Peyer's patch (tissue), 4 donors: ENCODE measurements around the gene TADA2A. TPM values are rescaled to one million over a fixed set of nuclear protein-coding genes. Genes with fewer than 3 reads are reported as not detected.

Source experiments
- DNase-seq, 3 donors: peaks; one replicate each; pipeline ENCODE4 v3.0.0-alpha.2; 2017 to 2019
- H3K27ac ChIP-seq, 4 donors: fragments of 200-600 bp; sonication (generic); one replicate each; pipeline ENCODE4 v1.5.1; 2016 to 2019
- H3K27me3 ChIP-seq, 2 donors: fragments of 200-600 bp; sonication (generic); one replicate each; pipeline ENCODE4 v1.5.1; 2019
- H3K36me3 ChIP-seq, 3 donors: fragments of 200-600 bp; sonication (generic); one replicate each; pipeline ENCODE4 v1.5.1; 2016 to 2019
- H3K4me1 ChIP-seq, 4 donors: fragments of 200-600 bp; sonication (generic); one replicate each; pipeline ENCODE4 v1.5.1; 2016 to 2019
- H3K4me3 ChIP-seq, 4 donors: fragments of 200-600 bp; sonication (generic); 1 replicate in 3 of 4; 2 replicates in 1 of 4; pipeline ENCODE4 v1.5.1; 2016 to 2019; ENCODE audit warnings: mild to moderate bottlenecking in 1 of 4
- H3K9me3 ChIP-seq, 4 donors: fragments of 200-600 bp; sonication (generic); one replicate each; pipeline ENCODE4 v1.5.1; 2016 to 2019; ENCODE audit warnings: mild to moderate bottlenecking in 1 of 4
- POLR2A ChIP-seq, 2 donors: fragments of 450-650 bp; IDR thresholded peaks; one replicate each; pipeline ENCODE4 v1.5.1; 2017; ENCODE audit warnings: antibody characterized with exemption in 2 of 2, mild to moderate bottlenecking in 2 of 2, moderate library complexity in 2 of 2
- total RNA-seq, 4 donors: library from RNA; depleted of rRNA; stranded (reverse); fragments of >200 nt; gene quantifications; one replicate each; pipeline ENCODE4 v1.1.0, GENCODE V29; 2016
- TF ChIP-seq, protein P1 (sequence below), 6 experiments: fragments of 450-650 bp in 4 of 6; fragments of 200-600 bp in 2 of 6; sonication (generic) in 1 of 6; IDR thresholded peaks; one replicate each; pipeline ENCODE4 v1.5.1; 2017 to 2019; ENCODE audit warnings: antibody characterized with exemption in 6 of 6, mild to moderate bottlenecking in 3 of 6, moderate library complexity in 1 of 6

TADA2A gene
- total RNA-seq, 4 donors from 2014 or later, result 25.7 to 80.9 (median 43.2) TPM

DNA sequence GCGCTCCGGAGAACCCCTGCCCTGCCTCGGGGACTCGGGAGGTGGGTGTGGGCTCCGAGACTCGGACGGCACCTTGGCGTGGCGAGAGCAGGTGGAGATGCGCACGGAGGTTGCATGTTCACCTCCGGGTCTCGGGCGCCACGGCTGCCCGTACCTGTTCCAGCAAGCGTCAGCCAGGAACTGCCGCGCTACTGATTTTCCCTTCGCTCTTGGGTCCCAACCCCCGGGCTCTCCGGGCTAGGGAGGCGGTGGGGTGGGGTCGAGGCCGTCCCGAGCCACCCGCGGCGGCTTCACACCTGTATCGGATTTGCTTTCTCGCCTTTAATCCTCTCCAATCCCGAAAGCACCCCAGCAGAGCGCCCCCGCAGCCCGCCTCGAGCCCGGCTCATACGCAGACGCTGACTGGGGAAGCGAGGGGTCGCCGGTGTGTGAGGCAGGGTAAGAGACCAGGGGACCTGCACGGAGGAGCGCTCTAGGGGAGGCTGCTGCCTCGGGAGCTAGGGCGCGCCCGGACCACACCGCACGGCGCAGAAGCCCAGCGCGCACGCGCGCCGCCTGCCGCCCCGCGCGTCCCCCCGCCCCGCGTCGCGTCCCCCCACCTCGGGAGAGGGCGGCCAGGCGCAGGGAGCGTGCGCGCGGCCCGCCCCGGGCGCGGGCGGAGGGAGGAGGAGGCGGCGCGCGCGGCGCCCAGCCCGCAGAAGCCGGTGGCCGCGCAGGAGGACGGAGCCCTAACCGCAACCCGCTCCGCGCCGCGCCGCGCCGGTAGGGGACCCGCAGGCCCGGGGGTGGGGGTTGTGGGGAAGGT, 82.7 kb downstream of the TADA2A start, which contains the start of gene DUSP14:
TSS of gene DUSP14 (plus strand) at position 695 of the 805 bp plus-strand sequence. CDS start 22,382 bp downstream, outside the sequence.
- Histone ChIP-seq H3K4me1 (peaks cover 0 to 19% (median 0%) of the 10 kb centered on the region in 4 donors), H3K4me3 (peak within 1 kb of the TSS; percentile 68 to 93 (median 70)), H3K36me3 (no peaks in the 10 kb centered on the region), H3K27ac (peak within 1 kb of the TSS; percentile 81 to 90 (median 84)), H3K27me3 (no peaks in the 10 kb centered on the region), H3K9me3 (no peaks in the 10 kb centered on the region)
- peak; percentile 68 to 88 (median 85) for DNase-seq
- TF ChIP-seq POLR2A (IDR thresholded peaks at IDR 0.05), result peak in 1 of 2 donors; percentile 13
- TF ChIP-seq, protein P1, sequence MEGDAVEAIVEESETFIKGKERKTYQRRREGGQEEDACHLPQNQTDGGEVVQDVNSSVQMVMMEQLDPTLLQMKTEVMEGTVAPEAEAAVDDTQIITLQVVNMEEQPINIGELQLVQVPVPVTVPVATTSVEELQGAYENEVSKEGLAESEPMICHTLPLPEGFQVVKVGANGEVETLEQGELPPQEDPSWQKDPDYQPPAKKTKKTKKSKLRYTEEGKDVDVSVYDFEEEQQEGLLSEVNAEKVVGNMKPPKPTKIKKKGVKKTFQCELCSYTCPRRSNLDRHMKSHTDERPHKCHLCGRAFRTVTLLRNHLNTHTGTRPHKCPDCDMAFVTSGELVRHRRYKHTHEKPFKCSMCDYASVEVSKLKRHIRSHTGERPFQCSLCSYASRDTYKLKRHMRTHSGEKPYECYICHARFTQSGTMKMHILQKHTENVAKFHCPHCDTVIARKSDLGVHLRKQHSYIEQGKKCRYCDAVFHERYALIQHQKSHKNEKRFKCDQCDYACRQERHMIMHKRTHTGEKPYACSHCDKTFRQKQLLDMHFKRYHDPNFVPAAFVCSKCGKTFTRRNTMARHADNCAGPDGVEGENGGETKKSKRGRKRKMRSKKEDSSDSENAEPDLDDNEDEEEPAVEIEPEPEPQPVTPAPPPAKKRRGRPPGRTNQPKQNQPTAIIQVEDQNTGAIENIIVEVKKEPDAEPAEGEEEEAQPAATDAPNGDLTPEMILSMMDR (IDR thresholded peaks at IDR 0.05), result no peak

DNA sequence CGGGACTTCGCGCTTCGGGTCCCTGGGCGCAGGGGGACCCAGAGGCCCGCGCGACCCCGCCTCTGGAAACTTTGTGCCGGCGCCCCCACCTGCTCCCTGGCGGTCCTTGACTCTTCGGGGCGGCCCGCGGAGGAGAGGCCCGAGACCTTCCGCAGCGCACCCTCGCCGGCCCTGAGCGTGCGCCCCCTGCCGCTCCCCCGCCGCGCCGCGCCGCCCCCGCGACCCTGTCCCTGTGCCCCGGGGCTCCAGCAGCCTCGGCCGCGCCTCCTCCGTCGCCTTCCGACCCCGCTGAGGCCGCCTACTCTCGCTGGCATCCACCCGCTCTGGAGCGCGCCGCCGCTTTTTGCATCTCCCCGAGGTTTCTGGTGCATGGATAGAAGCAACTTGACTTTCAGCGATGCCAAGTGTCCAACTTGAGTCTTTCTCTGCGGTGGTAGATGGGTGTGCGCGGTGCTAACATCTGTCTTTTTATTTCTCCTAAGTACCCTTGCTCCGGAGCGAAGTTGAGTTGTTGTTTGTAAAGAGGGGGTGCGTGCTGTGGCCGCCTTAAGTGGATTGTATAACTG, 83.4 kb downstream of the TADA2A start:
- H3K9me3 ChIP-seq, result no peaks in the 10 kb centered on the region
- peak overlapping the region; percentile 69 to 90 (median 84) for H3K27ac ChIP-seq
- TF ChIP-seq, protein P1 (IDR thresholded peaks at IDR 0.05), result peak in 4 of 6 experiments; percentile 22 to 32 (median 28)
- no peak for TF ChIP-seq POLR2A (IDR thresholded peaks at IDR 0.05)
- no peaks in the 10 kb centered on the region for H3K36me3 ChIP-seq
- peaks cover 0 to 19% (median 0%) of the 10 kb centered on the region in 4 donors for H3K4me1 ChIP-seq
- H3K27me3 ChIP-seq, result no peaks in the 10 kb centered on the region
- peak; percentile 57 to 85 (median 69) for DNase-seq
- H3K4me3 ChIP-seq, result peak overlapping the region; percentile 68 to 93 (median 70)

DNA sequence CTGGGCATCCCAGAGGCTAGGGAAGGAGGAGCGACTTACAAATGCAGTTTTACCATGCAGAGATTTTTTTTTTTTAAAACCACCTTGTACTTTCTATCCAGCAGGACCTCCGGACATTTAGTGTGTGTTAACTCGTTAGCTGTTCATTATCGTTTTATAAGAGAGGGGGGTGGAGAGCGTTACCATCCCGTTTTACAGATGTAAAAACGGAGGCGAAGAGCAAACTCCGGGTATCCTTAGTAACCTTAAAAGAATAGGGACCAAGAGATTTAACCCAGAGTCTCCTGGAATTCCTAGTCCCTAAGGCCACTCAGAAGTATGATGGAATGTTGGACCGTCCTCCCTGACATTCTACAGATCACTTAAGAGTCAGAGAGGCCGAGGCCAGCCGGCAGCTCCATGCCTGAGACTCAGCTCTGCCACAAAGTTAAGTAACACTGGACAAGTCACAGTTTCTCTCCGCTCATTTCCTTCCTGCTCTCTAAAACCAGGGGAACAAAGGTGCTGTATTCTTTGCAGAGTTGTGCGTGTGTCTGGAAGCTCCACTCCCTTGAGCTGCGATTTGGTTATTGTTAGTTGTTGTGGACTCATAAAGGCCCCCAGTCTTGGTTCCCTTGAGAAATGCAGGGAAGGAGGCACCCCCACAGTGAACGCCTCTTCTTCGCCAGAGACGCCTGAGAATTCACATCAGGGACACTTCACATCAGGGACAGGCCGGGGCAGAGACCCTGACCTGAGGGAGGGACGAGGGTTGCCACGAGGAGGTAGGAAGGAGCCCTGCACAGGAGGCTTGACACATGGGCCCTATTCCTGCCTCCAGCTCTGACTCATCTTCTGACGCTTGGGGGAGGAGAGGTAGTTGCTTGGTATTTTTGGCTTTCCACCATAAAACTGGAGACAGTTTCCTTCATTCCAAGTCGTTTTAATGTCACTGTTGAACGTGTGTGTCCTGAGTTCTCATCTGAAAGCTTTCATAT, 84.2 kb downstream of the TADA2A start:
- TF ChIP-seq, protein P1 (IDR thresholded peaks at IDR 0.05), result no peak
- TF ChIP-seq POLR2A (IDR thresholded peaks at IDR 0.05), result no peak

DNA sequence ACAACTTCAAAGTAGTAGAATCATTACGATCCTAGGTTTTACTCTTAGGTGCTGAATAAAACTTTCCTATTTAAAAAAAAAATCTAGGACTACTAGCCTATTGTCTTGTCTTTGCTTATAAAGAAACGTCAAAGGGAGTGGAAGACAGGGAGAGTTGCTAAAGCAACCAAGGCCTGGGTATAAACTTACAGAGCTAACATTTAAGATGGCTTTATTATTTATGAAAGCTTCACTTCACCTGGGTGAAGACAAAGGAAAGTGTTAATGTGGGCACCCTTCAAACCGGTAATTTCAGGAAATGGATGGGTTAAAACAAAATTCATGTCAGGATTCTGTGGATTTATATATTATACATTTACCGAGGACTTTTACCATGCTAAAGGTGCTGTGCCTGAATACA, 85.5 kb downstream of the TADA2A start:
- no peak overlapping the region for H3K4me3 ChIP-seq
- H3K9me3 ChIP-seq, result no peaks in the 10 kb centered on the region
- TF ChIP-seq, protein P1 (IDR thresholded peaks at IDR 0.05), result no peak
- TF ChIP-seq POLR2A (IDR thresholded peaks at IDR 0.05), result no peak
- no peak for DNase-seq
- peak overlapping the region in 1 of 4 donors; percentile 90 for H3K27ac ChIP-seq
- H3K27me3 ChIP-seq, result no peaks in the 10 kb centered on the region
- H3K4me1 ChIP-seq, result peaks cover 0 to 19% (median 0%) of the 10 kb centered on the region in 4 donors
- H3K36me3 ChIP-seq, result no peaks in the 10 kb centered on the region

More for the DNA sequence above, 84.2 kb downstream of the TADA2A start:
- Histone ChIP-seq H3K4me1 (peaks cover 0 to 19% (median 0%) of the 10 kb centered on the region in 4 donors), H3K9me3 (no peaks in the 10 kb centered on the region), H3K36me3 (no peaks in the 10 kb centered on the region), H3K27me3 (no peaks in the 10 kb centered on the region), H3K4me3 (peak overlapping the region; percentile 68 to 93 (median 70)), H3K27ac (peak overlapping the region in 3 of 4 donors; percentile 82 to 90 (median 86))
- no peak for DNase-seq
